WTC11 (cell line): ENCODE measurements around the gene PHOX2B. TPM values are rescaled to one million over a fixed set of nuclear protein-coding genes. Genes with fewer than 3 reads are reported as not detected.

Source experiments
- ATAC-seq: fragments of 200-7000 bp; cut with Tn5 transposase; 2 replicates; pipeline ENCODE4 v1.10.0; 2021; ENCODE audit warnings: mild to moderate bottlenecking, moderate library complexity
- CTCF ChIA-PET: fragments of 300-600 bp; sonication (Branson Sonifier 250); formaldehyde crosslinking; loops from one replicate; lab custom pipeline; 2021; ENCODE audit warnings: antibody characterized with exemption; lab: Charles Lee
- POLR2A ChIA-PET: fragments of 350-600 bp; sonication (Branson Sonifier 250); formaldehyde crosslinking; loops from one replicate; lab custom pipeline; 2021; ENCODE audit warnings: antibody characterized with exemption; lab: Charles Lee
- DNase-seq: peaks from one replicate; pipeline ENCODE4 v3.0.0; 2021; ENCODE audit warnings: low spot score
- H3K27ac Mint-ChIP-seq: 2 replicates; pipeline ENCODE4 v1.8.0; 2021; ENCODE audit warnings: mixed read lengths
- H3K27me3 Mint-ChIP-seq: 2 replicates; pipeline ENCODE4 v1.8.0; 2021; ENCODE audit warnings: low read depth, mild to moderate bottlenecking, moderate library complexity, mixed read lengths
- H3K36me3 Mint-ChIP-seq: 2 replicates; pipeline ENCODE4 v1.8.0; 2021; ENCODE audit warnings: mixed read lengths
- H3K4me1 Mint-ChIP-seq: 2 replicates; pipeline ENCODE4 v1.8.0; 2022; ENCODE audit warnings: mixed read lengths
- H3K4me3 Mint-ChIP-seq: 2 replicates; pipeline ENCODE4 v1.8.0; 2021; ENCODE audit warnings: mild to moderate bottlenecking, moderate library complexity, mixed read lengths
- H3K9me3 Mint-ChIP-seq: 2 replicates; pipeline ENCODE4 v1.8.0; 2021; ENCODE audit warnings: mixed read lengths
- ATF1 ChIP-seq: sonication (generic); formaldehyde crosslinking; IDR thresholded peaks from 2 replicates; pipeline ENCODE4 v1.8.1; 2023; ENCODE audit warnings: mild to moderate bottlenecking, moderate library complexity, missing genetic modification reagents
- EMX1 ChIP-seq: fragments of 250-450 bp; sonication (Bioruptor Pico); IDR thresholded peaks from 2 replicates; pipeline ENCODE4 v1.8.0; 2021; ENCODE audit warnings: mild to moderate bottlenecking
- HMGA2 ChIP-seq: fragments of 250-450 bp; sonication (Bioruptor Pico); IDR thresholded peaks from 2 replicates; pipeline ENCODE4 v1.4.0; 2021; ENCODE audit warnings: mild to moderate bottlenecking, moderate library complexity
- JUN ChIP-seq: sonication (generic); formaldehyde crosslinking; IDR thresholded peaks from 2 replicates; pipeline ENCODE4 v1.8.0; 2023; ENCODE audit warnings: mild to moderate bottlenecking, missing genetic modification reagents
- NFE2L1 ChIP-seq: sonication (generic); formaldehyde crosslinking; IDR thresholded peaks from 2 replicates; pipeline ENCODE4 v1.8.1; 2023; ENCODE audit warnings: missing genetic modification reagents
- NFYB ChIP-seq: sonication (generic); formaldehyde crosslinking; conservative IDR thresholded peaks from 2 replicates; pipeline ENCODE4 v1.8.0; 2022; ENCODE audit warnings: low read depth, missing genetic modification reagents
- SMAD4 ChIP-seq: sonication (generic); formaldehyde crosslinking; IDR thresholded peaks from 2 replicates; pipeline ENCODE4 v1.8.0; 2022; ENCODE audit warnings: mild to moderate bottlenecking, missing genetic modification reagents
- ZNF416 ChIP-seq: fragments of 250-450 bp; sonication (Bioruptor Pico); IDR thresholded peaks from 2 replicates; pipeline ENCODE4 v1.9.0; 2021; ENCODE audit warnings: mild to moderate bottlenecking, inconsistent platforms
- ZNF671 ChIP-seq: fragments of 250-450 bp; sonication (Bioruptor Pico); IDR thresholded peaks from 2 replicates; pipeline ENCODE4 v1.8.0; 2021; ENCODE audit warnings: mild to moderate bottlenecking
- total RNA-seq: library from RNA; stranded (reverse); gene quantifications from 3 replicates; pipeline ENCODE4 v1.2.3, GENCODE V29; 2021
- TF ChIP-seq, protein P1 (sequence below): fragments of 250-450 bp; sonication (Bioruptor Pico); IDR thresholded peaks from 2 replicates; pipeline ENCODE4 v1.9.0; 2021; ENCODE audit warnings: mild to moderate bottlenecking, borderline replicate concordance
- TF ChIP-seq, protein P2 (sequence below): sonication (generic); formaldehyde crosslinking; conservative IDR thresholded peaks from 2 replicates; pipeline ENCODE4 v1.8.1; 2023; ENCODE audit warnings: mild to moderate bottlenecking, low read depth, missing genetic modification reagents, moderate library complexity
- TF ChIP-seq, protein P3 (sequence below): fragments of 250-450 bp; sonication (Bioruptor Pico); IDR thresholded peaks from 2 replicates; pipeline ENCODE4 v1.9.0; 2021; ENCODE audit warnings: moderate library complexity, mild to moderate bottlenecking, inconsistent platforms, borderline replicate concordance
- TF ChIP-seq, protein P4 (sequence below): sonication (generic); formaldehyde crosslinking; IDR thresholded peaks from 2 replicates; pipeline ENCODE4 v1.8.0; 2022; ENCODE audit warnings: missing genetic modification reagents
- TF ChIP-seq, protein P5 (sequence below): fragments of 200-600 bp; IDR thresholded peaks from 2 replicates; pipeline ENCODE4 v1.8.0; 2022; ENCODE audit warnings: antibody characterized with exemption
- TF ChIP-seq, protein P6 (sequence below): sonication (generic); formaldehyde crosslinking; IDR thresholded peaks from 2 replicates; pipeline ENCODE4 v1.8.1; 2022; ENCODE audit warnings: low read depth, missing genetic modification reagents, borderline replicate concordance
- TF ChIP-seq, protein P7 (sequence below): sonication (generic); formaldehyde crosslinking; IDR thresholded peaks from 2 replicates; pipeline ENCODE4 v1.8.1; 2023; ENCODE audit warnings: mild to moderate bottlenecking, missing genetic modification reagents, borderline replicate concordance

The PHOX2B gene
- total RNA-seq, 1 experiment from 2014 or later, result not detected

DNA sequence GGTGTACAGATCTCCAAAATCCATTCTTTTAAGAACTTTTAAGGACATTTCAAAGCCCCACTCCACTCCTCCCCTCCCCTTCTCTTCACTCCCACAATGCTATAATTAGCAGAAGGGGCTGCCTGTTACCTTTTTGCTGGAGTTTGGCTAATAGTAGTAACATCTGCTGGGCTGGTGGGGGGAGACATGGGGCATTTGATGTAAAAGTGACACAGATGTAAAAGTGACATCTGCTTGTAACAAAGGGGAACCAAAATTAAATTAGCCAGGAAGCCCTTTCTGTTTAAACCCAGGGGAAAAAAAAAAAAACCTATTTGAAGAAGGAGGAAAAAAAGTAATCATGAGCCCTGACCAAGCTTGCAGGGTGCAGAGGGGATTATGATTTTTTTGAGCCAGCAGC lies 5.4 kb upstream of the PHOX2B start (continued):
- TF ChIP-seq, protein P1, sequence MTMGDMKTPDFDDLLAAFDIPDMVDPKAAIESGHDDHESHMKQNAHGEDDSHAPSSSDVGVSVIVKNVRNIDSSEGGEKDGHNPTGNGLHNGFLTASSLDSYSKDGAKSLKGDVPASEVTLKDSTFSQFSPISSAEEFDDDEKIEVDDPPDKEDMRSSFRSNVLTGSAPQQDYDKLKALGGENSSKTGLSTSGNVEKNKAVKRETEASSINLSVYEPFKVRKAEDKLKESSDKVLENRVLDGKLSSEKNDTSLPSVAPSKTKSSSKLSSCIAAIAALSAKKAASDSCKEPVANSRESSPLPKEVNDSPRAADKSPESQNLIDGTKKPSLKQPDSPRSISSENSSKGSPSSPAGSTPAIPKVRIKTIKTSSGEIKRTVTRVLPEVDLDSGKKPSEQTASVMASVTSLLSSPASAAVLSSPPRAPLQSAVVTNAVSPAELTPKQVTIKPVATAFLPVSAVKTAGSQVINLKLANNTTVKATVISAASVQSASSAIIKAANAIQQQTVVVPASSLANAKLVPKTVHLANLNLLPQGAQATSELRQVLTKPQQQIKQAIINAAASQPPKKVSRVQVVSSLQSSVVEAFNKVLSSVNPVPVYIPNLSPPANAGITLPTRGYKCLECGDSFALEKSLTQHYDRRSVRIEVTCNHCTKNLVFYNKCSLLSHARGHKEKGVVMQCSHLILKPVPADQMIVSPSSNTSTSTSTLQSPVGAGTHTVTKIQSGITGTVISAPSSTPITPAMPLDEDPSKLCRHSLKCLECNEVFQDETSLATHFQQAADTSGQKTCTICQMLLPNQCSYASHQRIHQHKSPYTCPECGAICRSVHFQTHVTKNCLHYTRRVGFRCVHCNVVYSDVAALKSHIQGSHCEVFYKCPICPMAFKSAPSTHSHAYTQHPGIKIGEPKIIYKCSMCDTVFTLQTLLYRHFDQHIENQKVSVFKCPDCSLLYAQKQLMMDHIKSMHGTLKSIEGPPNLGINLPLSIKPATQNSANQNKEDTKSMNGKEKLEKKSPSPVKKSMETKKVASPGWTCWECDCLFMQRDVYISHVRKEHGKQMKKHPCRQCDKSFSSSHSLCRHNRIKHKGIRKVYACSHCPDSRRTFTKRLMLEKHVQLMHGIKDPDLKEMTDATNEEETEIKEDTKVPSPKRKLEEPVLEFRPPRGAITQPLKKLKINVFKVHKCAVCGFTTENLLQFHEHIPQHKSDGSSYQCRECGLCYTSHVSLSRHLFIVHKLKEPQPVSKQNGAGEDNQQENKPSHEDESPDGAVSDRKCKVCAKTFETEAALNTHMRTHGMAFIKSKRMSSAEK, result no peak

DNA sequence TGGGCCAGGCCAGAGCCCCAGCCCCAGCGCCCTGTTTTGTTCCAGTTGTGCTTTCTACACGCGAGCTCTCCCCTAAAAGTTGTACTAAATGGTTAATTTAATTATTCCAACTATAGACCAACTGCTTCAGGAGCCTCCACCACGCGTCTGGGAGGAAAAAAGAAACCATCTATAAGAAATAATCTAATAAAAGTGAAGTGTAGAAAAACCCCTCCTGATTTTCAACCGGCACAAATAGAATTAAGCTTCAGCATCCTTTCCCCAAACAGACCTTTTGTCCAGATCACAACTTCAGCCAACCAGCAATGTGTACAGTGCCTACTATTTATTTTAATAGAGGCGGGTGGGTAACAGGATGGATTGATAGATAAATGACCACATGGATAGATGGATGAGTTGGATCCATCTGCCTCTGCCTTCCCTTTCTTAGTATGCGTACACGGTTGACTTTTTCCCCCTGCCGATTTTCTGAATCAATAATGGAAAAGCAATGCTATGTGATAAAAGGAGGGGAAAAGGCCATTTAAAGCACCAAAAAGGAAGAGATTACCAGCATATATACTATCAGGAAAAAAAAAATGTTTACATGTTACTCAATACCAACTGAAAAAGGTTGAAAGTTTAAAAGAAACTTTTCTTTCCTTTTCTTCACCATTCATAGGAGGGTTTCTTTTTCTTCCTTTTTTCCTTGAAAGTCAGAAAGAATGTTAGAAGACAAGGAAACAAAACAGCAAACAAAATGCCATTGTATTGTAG lies 3.7 kb upstream of the PHOX2B start:
- peaks cover 100% of the 10 kb centered on the region for H3K27me3 Mint-ChIP-seq
- TF ChIP-seq ZNF671 (CRISPR knock-in tag) (no peak), JUN (CRISPR knock-in tag) (no peak), ZNF416 (no peak), HMGA2 (CRISPR knock-in tag) (no peak), NFE2L1 (CRISPR knock-in tag) (no peak), SMAD4 (CRISPR knock-in tag) (no peak), EMX1 (CRISPR knock-in tag) (no peak), ATF1 (CRISPR knock-in tag) (no peak), NFYB (no peak)
- TF ChIP-seq, protein P2, sequence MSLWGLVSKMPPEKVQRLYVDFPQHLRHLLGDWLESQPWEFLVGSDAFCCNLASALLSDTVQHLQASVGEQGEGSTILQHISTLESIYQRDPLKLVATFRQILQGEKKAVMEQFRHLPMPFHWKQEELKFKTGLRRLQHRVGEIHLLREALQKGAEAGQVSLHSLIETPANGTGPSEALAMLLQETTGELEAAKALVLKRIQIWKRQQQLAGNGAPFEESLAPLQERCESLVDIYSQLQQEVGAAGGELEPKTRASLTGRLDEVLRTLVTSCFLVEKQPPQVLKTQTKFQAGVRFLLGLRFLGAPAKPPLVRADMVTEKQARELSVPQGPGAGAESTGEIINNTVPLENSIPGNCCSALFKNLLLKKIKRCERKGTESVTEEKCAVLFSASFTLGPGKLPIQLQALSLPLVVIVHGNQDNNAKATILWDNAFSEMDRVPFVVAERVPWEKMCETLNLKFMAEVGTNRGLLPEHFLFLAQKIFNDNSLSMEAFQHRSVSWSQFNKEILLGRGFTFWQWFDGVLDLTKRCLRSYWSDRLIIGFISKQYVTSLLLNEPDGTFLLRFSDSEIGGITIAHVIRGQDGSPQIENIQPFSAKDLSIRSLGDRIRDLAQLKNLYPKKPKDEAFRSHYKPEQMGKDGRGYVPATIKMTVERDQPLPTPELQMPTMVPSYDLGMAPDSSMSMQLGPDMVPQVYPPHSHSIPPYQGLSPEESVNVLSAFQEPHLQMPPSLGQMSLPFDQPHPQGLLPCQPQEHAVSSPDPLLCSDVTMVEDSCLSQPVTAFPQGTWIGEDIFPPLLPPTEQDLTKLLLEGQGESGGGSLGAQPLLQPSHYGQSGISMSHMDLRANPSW (CRISPR knock-in tag), result no peak
- TF ChIP-seq, protein P3, sequence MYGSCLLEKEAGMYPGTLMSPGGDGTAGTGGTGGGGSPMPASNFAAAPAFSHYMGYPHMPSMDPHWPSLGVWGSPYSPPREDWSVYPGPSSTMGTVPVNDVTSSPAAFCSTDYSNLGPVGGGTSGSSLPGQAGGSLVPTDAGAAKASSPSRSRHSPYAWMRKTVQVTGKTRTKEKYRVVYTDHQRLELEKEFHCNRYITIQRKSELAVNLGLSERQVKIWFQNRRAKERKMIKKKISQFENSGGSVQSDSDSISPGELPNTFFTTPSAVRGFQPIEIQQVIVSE, result no peak
- TF ChIP-seq, protein P4, sequence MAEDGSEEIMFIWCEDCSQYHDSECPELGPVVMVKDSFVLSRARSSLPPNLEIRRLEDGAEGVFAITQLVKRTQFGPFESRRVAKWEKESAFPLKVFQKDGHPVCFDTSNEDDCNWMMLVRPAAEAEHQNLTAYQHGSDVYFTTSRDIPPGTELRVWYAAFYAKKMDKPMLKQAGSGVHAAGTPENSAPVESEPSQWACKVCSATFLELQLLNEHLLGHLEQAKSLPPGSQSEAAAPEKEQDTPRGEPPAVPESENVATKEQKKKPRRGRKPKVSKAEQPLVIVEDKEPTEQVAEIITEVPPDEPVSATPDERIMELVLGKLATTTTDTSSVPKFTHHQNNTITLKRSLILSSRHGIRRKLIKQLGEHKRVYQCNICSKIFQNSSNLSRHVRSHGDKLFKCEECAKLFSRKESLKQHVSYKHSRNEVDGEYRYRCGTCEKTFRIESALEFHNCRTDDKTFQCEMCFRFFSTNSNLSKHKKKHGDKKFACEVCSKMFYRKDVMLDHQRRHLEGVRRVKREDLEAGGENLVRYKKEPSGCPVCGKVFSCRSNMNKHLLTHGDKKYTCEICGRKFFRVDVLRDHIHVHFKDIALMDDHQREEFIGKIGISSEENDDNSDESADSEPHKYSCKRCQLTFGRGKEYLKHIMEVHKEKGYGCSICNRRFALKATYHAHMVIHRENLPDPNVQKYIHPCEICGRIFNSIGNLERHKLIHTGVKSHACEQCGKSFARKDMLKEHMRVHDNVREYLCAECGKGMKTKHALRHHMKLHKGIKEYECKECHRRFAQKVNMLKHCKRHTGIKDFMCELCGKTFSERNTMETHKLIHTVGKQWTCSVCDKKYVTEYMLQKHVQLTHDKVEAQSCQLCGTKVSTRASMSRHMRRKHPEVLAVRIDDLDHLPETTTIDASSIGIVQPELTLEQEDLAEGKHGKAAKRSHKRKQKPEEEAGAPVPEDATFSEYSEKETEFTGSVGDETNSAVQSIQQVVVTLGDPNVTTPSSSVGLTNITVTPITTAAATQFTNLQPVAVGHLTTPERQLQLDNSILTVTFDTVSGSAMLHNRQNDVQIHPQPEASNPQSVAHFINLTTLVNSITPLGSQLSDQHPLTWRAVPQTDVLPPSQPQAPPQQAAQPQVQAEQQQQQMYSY (CRISPR knock-in tag), result no peak
- TF ChIP-seq, protein P5, sequence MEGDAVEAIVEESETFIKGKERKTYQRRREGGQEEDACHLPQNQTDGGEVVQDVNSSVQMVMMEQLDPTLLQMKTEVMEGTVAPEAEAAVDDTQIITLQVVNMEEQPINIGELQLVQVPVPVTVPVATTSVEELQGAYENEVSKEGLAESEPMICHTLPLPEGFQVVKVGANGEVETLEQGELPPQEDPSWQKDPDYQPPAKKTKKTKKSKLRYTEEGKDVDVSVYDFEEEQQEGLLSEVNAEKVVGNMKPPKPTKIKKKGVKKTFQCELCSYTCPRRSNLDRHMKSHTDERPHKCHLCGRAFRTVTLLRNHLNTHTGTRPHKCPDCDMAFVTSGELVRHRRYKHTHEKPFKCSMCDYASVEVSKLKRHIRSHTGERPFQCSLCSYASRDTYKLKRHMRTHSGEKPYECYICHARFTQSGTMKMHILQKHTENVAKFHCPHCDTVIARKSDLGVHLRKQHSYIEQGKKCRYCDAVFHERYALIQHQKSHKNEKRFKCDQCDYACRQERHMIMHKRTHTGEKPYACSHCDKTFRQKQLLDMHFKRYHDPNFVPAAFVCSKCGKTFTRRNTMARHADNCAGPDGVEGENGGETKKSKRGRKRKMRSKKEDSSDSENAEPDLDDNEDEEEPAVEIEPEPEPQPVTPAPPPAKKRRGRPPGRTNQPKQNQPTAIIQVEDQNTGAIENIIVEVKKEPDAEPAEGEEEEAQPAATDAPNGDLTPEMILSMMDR, result no peak
- TF ChIP-seq, protein P6, sequence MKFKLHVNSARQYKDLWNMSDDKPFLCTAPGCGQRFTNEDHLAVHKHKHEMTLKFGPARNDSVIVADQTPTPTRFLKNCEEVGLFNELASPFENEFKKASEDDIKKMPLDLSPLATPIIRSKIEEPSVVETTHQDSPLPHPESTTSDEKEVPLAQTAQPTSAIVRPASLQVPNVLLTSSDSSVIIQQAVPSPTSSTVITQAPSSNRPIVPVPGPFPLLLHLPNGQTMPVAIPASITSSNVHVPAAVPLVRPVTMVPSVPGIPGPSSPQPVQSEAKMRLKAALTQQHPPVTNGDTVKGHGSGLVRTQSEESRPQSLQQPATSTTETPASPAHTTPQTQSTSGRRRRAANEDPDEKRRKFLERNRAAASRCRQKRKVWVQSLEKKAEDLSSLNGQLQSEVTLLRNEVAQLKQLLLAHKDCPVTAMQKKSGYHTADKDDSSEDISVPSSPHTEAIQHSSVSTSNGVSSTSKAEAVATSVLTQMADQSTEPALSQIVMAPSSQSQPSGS (CRISPR knock-in tag), result no peak
- TF ChIP-seq, protein P7, sequence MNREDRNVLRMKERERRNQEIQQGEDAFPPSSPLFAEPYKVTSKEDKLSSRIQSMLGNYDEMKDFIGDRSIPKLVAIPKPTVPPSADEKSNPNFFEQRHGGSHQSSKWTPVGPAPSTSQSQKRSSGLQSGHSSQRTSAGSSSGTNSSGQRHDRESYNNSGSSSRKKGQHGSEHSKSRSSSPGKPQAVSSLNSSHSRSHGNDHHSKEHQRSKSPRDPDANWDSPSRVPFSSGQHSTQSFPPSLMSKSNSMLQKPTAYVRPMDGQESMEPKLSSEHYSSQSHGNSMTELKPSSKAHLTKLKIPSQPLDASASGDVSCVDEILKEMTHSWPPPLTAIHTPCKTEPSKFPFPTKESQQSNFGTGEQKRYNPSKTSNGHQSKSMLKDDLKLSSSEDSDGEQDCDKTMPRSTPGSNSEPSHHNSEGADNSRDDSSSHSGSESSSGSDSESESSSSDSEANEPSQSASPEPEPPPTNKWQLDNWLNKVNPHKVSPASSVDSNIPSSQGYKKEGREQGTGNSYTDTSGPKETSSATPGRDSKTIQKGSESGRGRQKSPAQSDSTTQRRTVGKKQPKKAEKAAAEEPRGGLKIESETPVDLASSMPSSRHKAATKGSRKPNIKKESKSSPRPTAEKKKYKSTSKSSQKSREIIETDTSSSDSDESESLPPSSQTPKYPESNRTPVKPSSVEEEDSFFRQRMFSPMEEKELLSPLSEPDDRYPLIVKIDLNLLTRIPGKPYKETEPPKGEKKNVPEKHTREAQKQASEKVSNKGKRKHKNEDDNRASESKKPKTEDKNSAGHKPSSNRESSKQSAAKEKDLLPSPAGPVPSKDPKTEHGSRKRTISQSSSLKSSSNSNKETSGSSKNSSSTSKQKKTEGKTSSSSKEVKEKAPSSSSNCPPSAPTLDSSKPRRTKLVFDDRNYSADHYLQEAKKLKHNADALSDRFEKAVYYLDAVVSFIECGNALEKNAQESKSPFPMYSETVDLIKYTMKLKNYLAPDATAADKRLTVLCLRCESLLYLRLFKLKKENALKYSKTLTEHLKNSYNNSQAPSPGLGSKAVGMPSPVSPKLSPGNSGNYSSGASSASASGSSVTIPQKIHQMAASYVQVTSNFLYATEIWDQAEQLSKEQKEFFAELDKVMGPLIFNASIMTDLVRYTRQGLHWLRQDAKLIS (CRISPR knock-in tag), result no peak

More for the DNA sequence above, 3.7 kb upstream of the PHOX2B start:
- no peak overlapping the region for H3K27ac Mint-ChIP-seq
- DNase-seq (no peak), ATAC-seq (no peak)
- CTCF ChIA-PET, result interaction anchor here (1.0 to 1.4 kb wide), 4 partner anchors 12 to 126 kb away, joined by 3 to 4 read pairs (median 4); no protein-coding TSS in a partner anchor
- peaks cover 54% of the 10 kb centered on the region for H3K4me1 Mint-ChIP-seq
- peak overlapping the region; percentile 54 for H3K4me3 Mint-ChIP-seq
- no peaks in the 10 kb centered on the region; the same call in 1 of the 2 replicates for H3K36me3 Mint-ChIP-seq
- POLR2A ChIA-PET, result no interaction called here
- H3K9me3 Mint-ChIP-seq, result no peaks in the 10 kb centered on the region
